RWPE2 (cell line): ENCODE results near the gene ANXA6.

ENCODE experiments used
- ATAC-seq: fragments of 200-7000 bp; cut with Tn5 transposase; 3 replicates; pipeline ENCODE4 v1.9.1; 2021; ENCODE audit warnings: low read depth
- DNase-seq: peaks from one replicate; pipeline ENCODE4 v3.0.0-alpha.2; 2020; ENCODE audit warnings: low spot score
- H3K27ac ChIP-seq: fragments of 450-650 bp; 2 replicates; pipeline ENCODE4 v1.5.1; 2017; ENCODE audit warnings: mild to moderate bottlenecking; ENCODE audit not compliant: poor library complexity, severe bottlenecking
- H3K27me3 ChIP-seq: fragments of 250-450 bp; sonication (Bioruptor Pico); 2 replicates; pipeline ENCODE4 v1.5.1; 2021; ENCODE audit warnings: mild to moderate bottlenecking, moderate library complexity; ENCODE audit not compliant: insufficient read depth, poor library complexity, severe bottlenecking
- H3K36me3 ChIP-seq: fragments of 250-450 bp; sonication (Bioruptor Pico); 2 replicates; pipeline ENCODE4 v1.5.1; 2020; ENCODE audit warnings: low read depth, mild to moderate bottlenecking, moderate library complexity
- H3K4me1 ChIP-seq: fragments of 250-450 bp; sonication (Bioruptor Pico); 2 replicates; pipeline ENCODE4 v1.5.1; 2021; ENCODE audit warnings: mild to moderate bottlenecking, moderate library complexity; ENCODE audit not compliant: insufficient read depth, poor library complexity, severe bottlenecking
- H3K4me3 ChIP-seq: fragments of 250-450 bp; sonication (Bioruptor Pico); 2 replicates; pipeline ENCODE4 v1.5.1; 2021; ENCODE audit warnings: mild to moderate bottlenecking, moderate library complexity; ENCODE audit not compliant: severe bottlenecking
- H3K9me3 ChIP-seq: fragments of 250-450 bp; sonication (Bioruptor Pico); 2 replicates; pipeline ENCODE4 v1.5.1; 2021; ENCODE audit warnings: mild to moderate bottlenecking, moderate library complexity; ENCODE audit not compliant: severe bottlenecking
- CTCF ChIP-seq: fragments of 450-650 bp; IDR thresholded peaks from one replicate; pipeline ENCODE4 v1.5.1; 2017; ENCODE audit warnings: mild to moderate bottlenecking, moderate library complexity; ENCODE audit not compliant: poor library complexity, severe bottlenecking

The ANXA6 gene

GRCh38 chr5:151167022-151167421 lies 9.4 kb upstream of the ANXA6 start:
- Histone ChIP-seq H3K4me3 (no peak overlapping the region), H3K27me3 (no peaks in the 10 kb centered on the region), H3K27ac (no peak overlapping the region), H3K4me1 (no peaks in the 10 kb centered on the region), H3K9me3 (no peaks in the 10 kb centered on the region), H3K36me3 (no peaks in the 10 kb centered on the region)
- ATAC-seq = no peak
- TF ChIP-seq CTCF = no peak
- peak; percentile 32 for DNase-seq

GRCh38 chr5:151164687-151165392 lies 7.3 kb upstream of the ANXA6 start:
- peak; percentile 97 for ATAC-seq
- no peak overlapping the region for H3K4me3 ChIP-seq

GRCh38 chr5:151162776-151163175 lies 5.2 kb upstream of the ANXA6 start:
- Histone ChIP-seq H3K36me3 (no peaks in the 10 kb centered on the region), H3K4me3 (no peak overlapping the region), H3K27ac (no peak overlapping the region), H3K9me3 (no peaks in the 10 kb centered on the region), H3K4me1 (peaks cover 4% of the 10 kb centered on the region), H3K27me3 (no peaks in the 10 kb centered on the region)
- TF ChIP-seq CTCF = no peak
- ATAC-seq (no peak), DNase-seq (no peak)

More at GRCh38 chr5:151164687-151165392, 7.3 kb upstream of the ANXA6 start:
- no peak for DNase-seq
- Histone ChIP-seq H3K27ac (no peak overlapping the region), H3K27me3 (no peaks in the 10 kb centered on the region), H3K9me3 (no peaks in the 10 kb centered on the region), H3K36me3 (no peaks in the 10 kb centered on the region), H3K4me1 (no peaks in the 10 kb centered on the region)
- TF ChIP-seq CTCF = peak; percentile 98

GRCh38 chr5:151159649-151160373 lies 2.2 kb upstream of the ANXA6 start:
- Histone ChIP-seq H3K9me3 (no peaks in the 10 kb centered on the region), H3K36me3 (no peaks in the 10 kb centered on the region), H3K4me1 (peaks cover 19% of the 10 kb centered on the region), H3K27me3 (no peaks in the 10 kb centered on the region), H3K4me3 (no peak overlapping the region), H3K27ac (no peak overlapping the region)
- no peak for DNase-seq
- no peak for TF ChIP-seq CTCF
- no peak for ATAC-seq

GRCh38 chr5:151158287-151158661 lies 695 bp upstream of the ANXA6 start:
- H3K36me3 ChIP-seq = no peaks in the 10 kb centered on the region
- peaks cover 19% of the 10 kb centered on the region for H3K4me1 ChIP-seq
- no peaks in the 10 kb centered on the region for H3K27me3 ChIP-seq
- DNase-seq (no peak), ATAC-seq (no peak)
- H3K27ac ChIP-seq = no peak overlapping the region
- H3K9me3 ChIP-seq = no peaks in the 10 kb centered on the region
- no peak for TF ChIP-seq CTCF
- peak overlapping the region; percentile 54 for H3K4me3 ChIP-seq
